OCI-LY1 (cell line): Measurements from ENCODE around the gene PRSS53.

Experiments used
- EZH2 ChIP-seq: fragments of 200-600 bp; sonication (generic), shearing (Covaris generic); IDR thresholded peaks from 2 replicates; pipeline ENCODE4 v1.8.0; 2017; ENCODE audit warnings: borderline replicate concordance, mixed run types, mild to moderate bottlenecking, antibody characterized with exemption, low read length, moderate library complexity, mixed read lengths
- TF ChIP-seq, protein P1 (sequence below): fragments of 200-600 bp; sonication (generic), shearing (Covaris generic); IDR thresholded peaks from 2 replicates; pipeline ENCODE4 v1.5.1; 2017; ENCODE audit warnings: mild to moderate bottlenecking, antibody characterized with exemption, low read length, moderate library complexity, mixed read lengths

DNA sequence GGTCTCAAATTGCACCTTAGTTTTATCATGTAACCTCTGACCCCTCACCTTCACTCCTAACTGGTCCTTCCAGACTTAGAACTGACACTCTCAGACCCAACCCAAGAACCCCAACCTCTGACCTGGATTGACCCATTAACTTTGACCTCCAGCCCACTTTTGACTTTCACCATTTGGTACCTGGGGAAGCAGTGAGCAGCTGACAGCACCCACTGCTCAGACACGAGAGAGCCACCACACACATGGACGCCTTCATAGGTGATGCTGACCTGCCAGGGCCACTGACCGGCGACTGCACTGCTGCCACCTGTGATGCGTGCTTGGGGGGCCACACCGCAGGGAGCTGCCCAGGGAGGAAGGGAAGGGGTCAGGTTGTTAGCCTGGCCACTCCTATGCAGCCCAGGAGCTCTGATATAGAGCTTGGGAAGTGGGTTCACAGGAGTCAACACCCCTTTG, 44.3 kb upstream of the PRSS53 start:
- TF ChIP-seq, protein P1, sequence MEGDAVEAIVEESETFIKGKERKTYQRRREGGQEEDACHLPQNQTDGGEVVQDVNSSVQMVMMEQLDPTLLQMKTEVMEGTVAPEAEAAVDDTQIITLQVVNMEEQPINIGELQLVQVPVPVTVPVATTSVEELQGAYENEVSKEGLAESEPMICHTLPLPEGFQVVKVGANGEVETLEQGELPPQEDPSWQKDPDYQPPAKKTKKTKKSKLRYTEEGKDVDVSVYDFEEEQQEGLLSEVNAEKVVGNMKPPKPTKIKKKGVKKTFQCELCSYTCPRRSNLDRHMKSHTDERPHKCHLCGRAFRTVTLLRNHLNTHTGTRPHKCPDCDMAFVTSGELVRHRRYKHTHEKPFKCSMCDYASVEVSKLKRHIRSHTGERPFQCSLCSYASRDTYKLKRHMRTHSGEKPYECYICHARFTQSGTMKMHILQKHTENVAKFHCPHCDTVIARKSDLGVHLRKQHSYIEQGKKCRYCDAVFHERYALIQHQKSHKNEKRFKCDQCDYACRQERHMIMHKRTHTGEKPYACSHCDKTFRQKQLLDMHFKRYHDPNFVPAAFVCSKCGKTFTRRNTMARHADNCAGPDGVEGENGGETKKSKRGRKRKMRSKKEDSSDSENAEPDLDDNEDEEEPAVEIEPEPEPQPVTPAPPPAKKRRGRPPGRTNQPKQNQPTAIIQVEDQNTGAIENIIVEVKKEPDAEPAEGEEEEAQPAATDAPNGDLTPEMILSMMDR: no peak
- no peak for TF ChIP-seq EZH2
